ENCODE data around the gene BICD1. TPM values are rescaled to one million over a fixed set of nuclear protein-coding genes. Genes with fewer than 3 reads are reported as not detected.

The BICD1 gene
- total and polyA plus RNA-seq, 2 donors (not counting 3 experiments of a cell fraction or from before 2014, with no cell fraction given): 12.2 to 51.0 TPM

Small RNA genes lying within 50 kb of the gene (small RNA-seq; reads per million reads assigned to genes)
- gene AC048344.2 (ENCODE audit: insufficient read depth, insufficient read length, low read depth, low replicate concordance) (not detected), gene AC048344.3 (ENCODE audit: insufficient read depth, insufficient read length, low read depth, low replicate concordance) (not detected), gene RF00019 (ENCODE audit: insufficient read depth, insufficient read length, low read depth, low replicate concordance) (not detected)

Other genes starting within 250 kb of the BICD1 start
- 62.1 and 70.0 TPM in 2 replicates for gene RESF1, start 147.4 kb upstream of the BICD1 start, total RNA-seq
- gene RESF1, start 147.4 kb upstream of the BICD1 start, polyA plus RNA-seq: 23.6 and 40.3 TPM in 2 replicates